DOHH2 (cell line): Measurements from ENCODE around the gene GTPBP4.

Experiments
- H3F3A ChIP-seq: fragments of 200-600 bp; sonication (generic), shearing (Covaris generic); 2 replicates; pipeline ENCODE4 v1.6.0; 2016; ENCODE audit warnings: antibody characterized with exemption, mild to moderate bottlenecking; ENCODE audit not compliant: control insufficient read depth, insufficient read depth
- H3K27ac ChIP-seq: fragments of 200-600 bp; sonication (generic); 2 replicates; pipeline ENCODE4 v1.5.1; 2014; ENCODE audit warnings: low read depth, mild to moderate bottlenecking, low read length, moderate library complexity
- H3K27me3 ChIP-seq: fragments of 200-600 bp; sonication (generic); 2 replicates; pipeline ENCODE4 v1.6.1; 2014; ENCODE audit warnings: mild to moderate bottlenecking, low read length, mixed read lengths; ENCODE audit not compliant: control insufficient read depth
- H3K36me3 ChIP-seq: fragments of 200-600 bp; sonication (generic); 2 replicates; pipeline ENCODE4 v1.6.1; 2014; ENCODE audit warnings: mild to moderate bottlenecking, low read length, moderate library complexity, mixed read lengths; ENCODE audit not compliant: control insufficient read depth
- H3K4me1 ChIP-seq: fragments of 200-600 bp; sonication (generic); 2 replicates; pipeline ENCODE4 v1.6.1; 2014; ENCODE audit warnings: mild to moderate bottlenecking, low read length, mixed read lengths; ENCODE audit not compliant: control insufficient read depth
- H3K4me2 ChIP-seq: fragments of 200-600 bp; sonication (generic); 2 replicates; pipeline ENCODE4 v1.6.0; 2014; ENCODE audit warnings: mild to moderate bottlenecking, low read length, moderate library complexity
- H3K4me3 ChIP-seq: fragments of 200-600 bp; sonication (generic); 2 replicates; pipeline ENCODE4 v1.5.1; 2014; ENCODE audit warnings: mild to moderate bottlenecking, low read length, mixed read lengths
- H3K79me2 ChIP-seq: fragments of 200-600 bp; sonication (generic); 2 replicates; pipeline ENCODE4 v1.6.1; 2014; ENCODE audit warnings: mild to moderate bottlenecking, low read length, mixed read lengths; ENCODE audit not compliant: control insufficient read depth
- H3K9me2 ChIP-seq: fragments of 200-600 bp; sonication (generic); replicated peaks from 2 replicates; pipeline ENCODE4 v1.6.1; 2014; ENCODE audit warnings: mild to moderate bottlenecking, low read length, mixed read lengths; ENCODE audit not compliant: control insufficient read depth
- H3K9me3 ChIP-seq: fragments of 200-600 bp; sonication (generic); 2 replicates; pipeline ENCODE4 v1.6.1; 2014; ENCODE audit warnings: antibody characterized with exemption, low read length, mixed read lengths; ENCODE audit not compliant: control insufficient read depth, insufficient read depth
- H4K20me1 ChIP-seq: fragments of 200-600 bp; sonication (generic); 2 replicates; pipeline ENCODE4 v1.6.0; 2014; ENCODE audit warnings: low read depth, mild to moderate bottlenecking, antibody characterized with exemption, low read length, moderate library complexity; ENCODE audit not compliant: control insufficient read depth, insufficient read depth
- CTCF ChIP-seq: fragments of 200-600 bp; sonication (generic); IDR thresholded peaks from one replicate; pipeline ENCODE4 v1.5.1; 2014; ENCODE audit warnings: antibody characterized with exemption, mild to moderate bottlenecking, low read depth, low read length; ENCODE audit not compliant: poor library complexity, severe bottlenecking
- EZH2phosphoT487 ChIP-seq: fragments of 200-600 bp; sonication (generic); IDR thresholded peaks from 2 replicates; pipeline ENCODE4 v1.6.1; 2017; ENCODE audit warnings: borderline replicate concordance, mild to moderate bottlenecking, antibody characterized with exemption, low read length, moderate library complexity, mixed read lengths

The GTPBP4 gene

DNA sequence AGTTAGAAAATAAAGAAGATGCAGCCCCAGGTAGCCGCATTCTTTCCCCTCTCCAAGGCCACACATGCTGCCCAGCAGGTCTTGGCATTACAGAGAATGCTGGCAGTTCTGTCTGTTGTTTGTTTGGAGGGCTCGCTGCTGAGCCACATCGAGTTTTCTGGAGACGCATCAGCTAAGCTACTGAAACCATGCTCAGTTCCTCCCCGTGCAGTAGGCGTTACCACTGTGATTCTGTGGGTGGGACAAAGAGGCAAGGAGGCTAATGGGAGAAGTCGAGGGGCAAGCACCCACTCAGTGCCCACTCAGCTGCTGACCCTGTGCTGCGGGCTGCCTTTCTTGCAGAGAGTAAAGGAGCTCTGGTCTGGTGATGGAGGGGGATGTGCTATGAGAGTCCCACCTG, 15.5 kb upstream of the GTPBP4 start:
- Histone ChIP-seq H3K27me3 (peaks cover 21% of the 10 kb centered on the region), H3K4me2 (no peak overlapping the region), H4K20me1 (no peaks in the 10 kb centered on the region), H3K79me2 (no peaks in the 10 kb centered on the region), H3K9me3 (peaks cover 1% of the 10 kb centered on the region; the same call in 1 of the 2 replicates), H3K9me2 (no peaks in the 10 kb centered on the region), H3K27ac (no peak overlapping the region), H3K4me1 (0 out of 2 replicates have a peak, but pooled peaks cover 4% of the 10 kb centered on the region), H3F3A (no peaks in the 10 kb centered on the region), H3K36me3 (no peaks in the 10 kb centered on the region), H3K4me3 (no peak overlapping the region)
- no peak for TF ChIP-seq CTCF
- no peak for TF ChIP-seq EZH2phosphoT487

- no peak overlapping the region for H3K4me2 ChIP-seq
- H3F3A ChIP-seq, result no peaks in the 10 kb centered on the region
- peaks cover 8% of the 10 kb centered on the region for H3K9me3 ChIP-seq
- H3K27ac ChIP-seq, result no peak overlapping the region
- TF ChIP-seq EZH2phosphoT487 (no peak), CTCF (no peak)
- H3K4me1 ChIP-seq, result 0 out of 2 replicates have a peak, but pooled peaks cover 4% of the 10 kb centered on the region
- no peaks in the 10 kb centered on the region for H3K79me2 ChIP-seq
- peaks cover 2% of the 10 kb centered on the region; the same call in 1 of the 2 replicates for H3K36me3 ChIP-seq
- no peaks in the 10 kb centered on the region for H4K20me1 ChIP-seq
- H3K9me2 ChIP-seq, result no peaks in the 10 kb centered on the region
- H3K27me3 ChIP-seq, result peaks cover 11% of the 10 kb centered on the region
- H3K4me3 ChIP-seq, result no peak overlapping the region
Observed at GRCh38 chr10:974038-974784, 14.0 kb upstream of the GTPBP4 start.

- Histone ChIP-seq H3K79me2 (no peaks in the 10 kb centered on the region), H3K36me3 (peaks cover 3% of the 10 kb centered on the region; the same call in 1 of the 2 replicates), H4K20me1 (no peaks in the 10 kb centered on the region), H3K9me2 (no peaks in the 10 kb centered on the region), H3K4me1 (0 out of 2 replicates have a peak, but pooled peaks cover 4% of the 10 kb centered on the region), H3K27me3 (peaks cover 9% of the 10 kb centered on the region), H3F3A (no peaks in the 10 kb centered on the region), H3K27ac (no peak overlapping the region), H3K4me3 (no peak overlapping the region), H3K9me3 (peaks cover 13% of the 10 kb centered on the region), H3K4me2 (no peak overlapping the region)
- TF ChIP-seq EZH2phosphoT487 (no peak), CTCF (no peak)
Observed at GRCh38 chr10:974785-975074, 13.5 kb upstream of the GTPBP4 start.
